Thyroid gland (tissue), 4 donors: Measurements from ENCODE around the gene PBX3.

Source experiments
- POLR2A ChIP-seq, 2 donors: fragments of 450-650 bp; IDR thresholded peaks; one replicate each; pipeline ENCODE4 v1.6.1; 2017; ENCODE audit warnings: antibody characterized with exemption in 2 of 2, mild to moderate bottlenecking in 2 of 2, moderate library complexity in 1 of 2
- TF ChIP-seq, protein P1 (sequence below), 6 experiments: fragments of 200-600 bp in 3 of 6; fragments of 450-650 bp in 3 of 6; sonication (generic) in 3 of 6; IDR thresholded peaks; one replicate each; pipeline ENCODE4 v1.5.1; 2016 to 2019; ENCODE audit warnings: antibody characterized with exemption in 6 of 6, mild to moderate bottlenecking in 2 of 6, inconsistent platforms in 1 of 6, moderate library complexity in 1 of 6

DNA sequence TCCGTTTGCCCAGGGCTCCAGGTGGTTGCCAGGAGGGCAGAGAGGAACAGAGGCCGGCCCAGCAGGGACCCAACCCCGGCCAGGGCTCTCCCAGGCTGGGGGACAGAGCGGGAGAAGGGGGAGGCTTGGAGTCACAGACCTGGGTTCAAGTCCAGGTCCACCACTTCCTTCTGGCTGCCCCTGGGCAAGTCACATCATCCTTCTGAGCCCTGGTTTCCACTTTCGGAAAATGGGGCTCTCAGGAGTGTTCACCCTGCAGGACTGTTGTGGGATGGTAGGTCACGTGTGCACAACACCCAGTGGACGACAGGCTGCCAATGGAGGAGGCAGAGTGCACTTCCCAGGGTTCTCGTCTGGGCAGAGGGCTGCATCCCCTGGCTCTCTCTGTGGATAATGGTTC, 245.4 kb downstream of the PBX3 start:
- TF ChIP-seq POLR2A (IDR thresholded peaks at IDR 0.05) = no peak
- TF ChIP-seq, protein P1, sequence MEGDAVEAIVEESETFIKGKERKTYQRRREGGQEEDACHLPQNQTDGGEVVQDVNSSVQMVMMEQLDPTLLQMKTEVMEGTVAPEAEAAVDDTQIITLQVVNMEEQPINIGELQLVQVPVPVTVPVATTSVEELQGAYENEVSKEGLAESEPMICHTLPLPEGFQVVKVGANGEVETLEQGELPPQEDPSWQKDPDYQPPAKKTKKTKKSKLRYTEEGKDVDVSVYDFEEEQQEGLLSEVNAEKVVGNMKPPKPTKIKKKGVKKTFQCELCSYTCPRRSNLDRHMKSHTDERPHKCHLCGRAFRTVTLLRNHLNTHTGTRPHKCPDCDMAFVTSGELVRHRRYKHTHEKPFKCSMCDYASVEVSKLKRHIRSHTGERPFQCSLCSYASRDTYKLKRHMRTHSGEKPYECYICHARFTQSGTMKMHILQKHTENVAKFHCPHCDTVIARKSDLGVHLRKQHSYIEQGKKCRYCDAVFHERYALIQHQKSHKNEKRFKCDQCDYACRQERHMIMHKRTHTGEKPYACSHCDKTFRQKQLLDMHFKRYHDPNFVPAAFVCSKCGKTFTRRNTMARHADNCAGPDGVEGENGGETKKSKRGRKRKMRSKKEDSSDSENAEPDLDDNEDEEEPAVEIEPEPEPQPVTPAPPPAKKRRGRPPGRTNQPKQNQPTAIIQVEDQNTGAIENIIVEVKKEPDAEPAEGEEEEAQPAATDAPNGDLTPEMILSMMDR (IDR thresholded peaks at IDR 0.05) = no peak
